ENCODE data around the gene COL7A1. TPM values are rescaled to one million over a fixed set of nuclear protein-coding genes. Genes with fewer than 3 reads are reported as not detected.
"Not testable (repeated sequence)": the region's sequence is repeated elsewhere in the genome, so short reads cannot be mapped to it uniquely, and the experiment has no call there.

The COL7A1 gene
- total RNA-seq, 1 experiment from 2014 or later, result 0.78 TPM

GRCh38 chr3:48555231-48555948 lies 39.7 kb downstream of the COL7A1 start:
- Histone ChIP-seq H3K79me2 (ENCODE audit: low read length) (peaks cover 24% of the 10 kb centered on the region), H3K9ac (ENCODE audit: low read length) (peak overlapping the region; percentile 71), H3K36me3 (ENCODE audit: insufficient read depth, low read length) (peaks cover 11% of the 10 kb centered on the region; the same call in 1 of the 2 replicates)

GRCh38 chr3:48553886-48554845 lies 41.0 kb downstream of the COL7A1 start:
- H2AFZ ChIP-seq (ENCODE audit: low read length), result no peak overlapping the region
- peak overlapping the region; percentile 4 for H3K4me2 ChIP-seq (ENCODE audit: low read depth, low read length, poor library complexity, severe bottlenecking)
- H3K9me2 ChIP-seq (replicated peaks; ENCODE audit: insufficient read depth, low read length), result no peaks in the 10 kb centered on the region
- H3K4me1 ChIP-seq (ENCODE audit: low read length), result peaks cover 41% of the 10 kb centered on the region
- no peaks in the 10 kb centered on the region for H4K20me1 ChIP-seq (ENCODE audit: insufficient read depth, low read depth, low read length)
- H3K27ac ChIP-seq (ENCODE audit: low read length), result no peak overlapping the region
- H3K9me3 ChIP-seq (ENCODE audit: low read length), result no peaks in the 10 kb centered on the region
- H3K36me3 ChIP-seq (ENCODE audit: insufficient read depth, low read length), result peaks cover 11% of the 10 kb centered on the region; the same call in 1 of the 2 replicates
- H3K79me2 ChIP-seq (ENCODE audit: low read length), result peaks cover 24% of the 10 kb centered on the region
- H3K9ac ChIP-seq (ENCODE audit: low read length), result peak overlapping the region; percentile 71; the same call in 1 of the 2 replicates
- no peaks in the 10 kb centered on the region for H3K27me3 ChIP-seq (ENCODE audit: low read length)
- H3K4me3 ChIP-seq (ENCODE audit: low read length), result peak overlapping the region; percentile 74; the same call in 1 of the 2 replicates
- no peak for DNase-seq

More at GRCh38 chr3:48555231-48555948, 39.7 kb downstream of the COL7A1 start:
- H3K9me3 ChIP-seq (ENCODE audit: low read length), result no peaks in the 10 kb centered on the region
- H3K4me2 ChIP-seq (ENCODE audit: low read depth, low read length, poor library complexity, severe bottlenecking), result peak overlapping the region; percentile 75
- no peak for DNase-seq
- no peak overlapping the region for H3K27ac ChIP-seq (ENCODE audit: low read length)
- H3K9me2 ChIP-seq (replicated peaks; ENCODE audit: insufficient read depth, low read length), result no peaks in the 10 kb centered on the region
- H4K20me1 ChIP-seq (ENCODE audit: insufficient read depth, low read depth, low read length), result no peaks in the 10 kb centered on the region
- peak overlapping the region; percentile 74 for H3K4me3 ChIP-seq (ENCODE audit: low read length)
- H2AFZ ChIP-seq (ENCODE audit: low read length), result no peak overlapping the region
- peaks cover 46% of the 10 kb centered on the region for H3K4me1 ChIP-seq (ENCODE audit: low read length)
- no peaks in the 10 kb centered on the region for H3K27me3 ChIP-seq (ENCODE audit: low read length)

- Histone ChIP-seq H3K4me2 (ENCODE audit: low read depth, low read length, poor library complexity, severe bottlenecking) (no peak overlapping the region), H2AFZ (ENCODE audit: low read length) (no peak overlapping the region), H3K36me3 (ENCODE audit: insufficient read depth, low read length) (peaks cover 11% of the 10 kb centered on the region; the same call in 1 of the 2 replicates), H3K9ac (ENCODE audit: low read length) (peak overlapping the region; percentile 15; the same call in 1 of the 2 replicates), H3K4me1 (ENCODE audit: low read length) (peaks cover 36% of the 10 kb centered on the region), H3K79me2 (ENCODE audit: low read length) (peaks cover 24% of the 10 kb centered on the region), H3K9me2 (replicated peaks; ENCODE audit: insufficient read depth, low read length) (no peaks in the 10 kb centered on the region), H3K4me3 (ENCODE audit: low read length) (no peak overlapping the region), H3K27me3 (ENCODE audit: low read length) (no peaks in the 10 kb centered on the region), H3K27ac (ENCODE audit: low read length) (no peak overlapping the region), H4K20me1 (ENCODE audit: insufficient read depth, low read depth, low read length) (no peaks in the 10 kb centered on the region), H3K9me3 (ENCODE audit: low read length) (no peaks in the 10 kb centered on the region)
- DNase-seq, result no peak
Measured at GRCh38 chr3:48553361-48553760, 41.8 kb downstream of the COL7A1 start.

- H3K4me3 ChIP-seq (ENCODE audit: low read length), result no peak overlapping the region
- H3K4me2 ChIP-seq (ENCODE audit: low read depth, low read length, poor library complexity, severe bottlenecking), result no peak overlapping the region
- DNase-seq, result no peak
- peaks cover 16% of the 10 kb centered on the region for H3K36me3 ChIP-seq (ENCODE audit: insufficient read depth, low read length)
- H3K79me2 ChIP-seq (ENCODE audit: low read length), result peaks cover 24% of the 10 kb centered on the region
- H3K9me2 ChIP-seq (replicated peaks; ENCODE audit: insufficient read depth, low read length), result no peaks in the 10 kb centered on the region
- no peak overlapping the region for H3K27ac ChIP-seq (ENCODE audit: low read length)
- no peaks in the 10 kb centered on the region for H4K20me1 ChIP-seq (ENCODE audit: insufficient read depth, low read depth, low read length)
- no peak overlapping the region for H2AFZ ChIP-seq (ENCODE audit: low read length)
- H3K27me3 ChIP-seq (ENCODE audit: low read length), result no peaks in the 10 kb centered on the region
- H3K9me3 ChIP-seq (ENCODE audit: low read length), result no peaks in the 10 kb centered on the region
- H3K9ac ChIP-seq (ENCODE audit: low read length), result no peak overlapping the region
- H3K4me1 ChIP-seq (ENCODE audit: low read length), result peaks cover 26% of the 10 kb centered on the region
Measured at GRCh38 chr3:48552111-48552951, 42.8 kb downstream of the COL7A1 start.

GRCh38 chr3:48551651-48552050 lies 43.5 kb downstream of the COL7A1 start:
- H3K9me2 ChIP-seq (replicated peaks; ENCODE audit: insufficient read depth, low read length); H3K4me2 ChIP-seq (ENCODE audit: low read depth, low read length, poor library complexity, severe bottlenecking); DNase-seq; H3K27ac ChIP-seq (ENCODE audit: low read length); H3K4me3 ChIP-seq (ENCODE audit: low read length); H3K27me3 ChIP-seq (ENCODE audit: low read length); H3K9me3 ChIP-seq (ENCODE audit: low read length); H3K9ac ChIP-seq (ENCODE audit: low read length); H2AFZ ChIP-seq (ENCODE audit: low read length); H4K20me1 ChIP-seq (ENCODE audit: insufficient read depth, low read depth, low read length): not testable (repeated sequence)
- peaks cover 23% of the 10 kb centered on the region for H3K4me1 ChIP-seq (ENCODE audit: low read length)
- H3K79me2 ChIP-seq (ENCODE audit: low read length), result peaks cover 24% of the 10 kb centered on the region
- peaks cover 22% of the 10 kb centered on the region for H3K36me3 ChIP-seq (ENCODE audit: insufficient read depth, low read length)

GRCh38 chr3:48548729-48549705 lies 46.1 kb downstream of the COL7A1 start:
- Histone ChIP-seq H4K20me1 (ENCODE audit: insufficient read depth, low read depth, low read length) (no peaks in the 10 kb centered on the region), H3K36me3 (ENCODE audit: insufficient read depth, low read length) (peaks cover 24% of the 10 kb centered on the region), H3K4me1 (ENCODE audit: low read length) (peaks cover 2% of the 10 kb centered on the region; the same call in 1 of the 2 replicates), H3K9me3 (ENCODE audit: low read length) (no peaks in the 10 kb centered on the region), H3K27ac (ENCODE audit: low read length) (no peak overlapping the region), H3K4me2 (ENCODE audit: low read depth, low read length, poor library complexity, severe bottlenecking) (no peak overlapping the region), H3K27me3 (ENCODE audit: low read length) (no peaks in the 10 kb centered on the region), H3K79me2 (ENCODE audit: low read length) (peaks cover 5% of the 10 kb centered on the region; the same call in 1 of the 2 replicates), H3K9ac (ENCODE audit: low read length) (no peak overlapping the region), H3K4me3 (ENCODE audit: low read length) (no peak overlapping the region), H2AFZ (ENCODE audit: low read length) (no peak overlapping the region), H3K9me2 (replicated peaks; ENCODE audit: insufficient read depth, low read length) (no peaks in the 10 kb centered on the region)
- DNase-seq, result peak; percentile 95

- Histone ChIP-seq H3K4me2 (ENCODE audit: low read depth, low read length, poor library complexity, severe bottlenecking) (no peak overlapping the region), H3K27ac (ENCODE audit: low read length) (no peak overlapping the region), H3K9me2 (replicated peaks; ENCODE audit: insufficient read depth, low read length) (no peaks in the 10 kb centered on the region), H4K20me1 (ENCODE audit: insufficient read depth, low read depth, low read length) (no peaks in the 10 kb centered on the region), H3K79me2 (ENCODE audit: low read length) (no peaks in the 10 kb centered on the region; the same call in 1 of the 2 replicates), H3K27me3 (ENCODE audit: low read length) (no peaks in the 10 kb centered on the region), H3K36me3 (ENCODE audit: insufficient read depth, low read length) (peaks cover 17% of the 10 kb centered on the region), H3K9me3 (ENCODE audit: low read length) (no peaks in the 10 kb centered on the region), H3K9ac (ENCODE audit: low read length) (no peak overlapping the region), H3K4me1 (ENCODE audit: low read length) (no peaks in the 10 kb centered on the region; the same call in 1 of the 2 replicates), H2AFZ (ENCODE audit: low read length) (no peak overlapping the region), H3K4me3 (ENCODE audit: low read length) (no peak overlapping the region)
- no peak for DNase-seq
Measured at GRCh38 chr3:48548126-48548525, 47.0 kb downstream of the COL7A1 start.
